ENCODE measurements around the gene RNF6.

RNF6 gene

GRCh38 chr13:26221721-26222519, at the start of gene RNF6:
Gene RNF6, minus strand, starts transcription at chr13:26222314. Its CDS starts 2,665 bp downstream, at chr13:26219649.
- Histone ChIP-seq H3K36me3 (ENCODE audit: control insufficient read depth in 1 of 2, insufficient read depth in 2 of 2, low read length in 2 of 2) (peaks cover 11 to 27% of the 10 kb centered on the region in 2 donors), H3K9me3 (ENCODE audit: control insufficient read depth in 1 of 2, low read length in 2 of 2) (no peaks in the 10 kb centered on the region), H3K9ac (ENCODE audit: low read depth in 1 of 2, low read length in 2 of 2) (peak within 1 kb of the TSS; percentile 88 to 94), H3K4me3 (ENCODE audit: low read depth in 1 of 2, low read length in 2 of 2) (peak within 1 kb of the TSS; percentile 85 to 95), H3K4me1 (ENCODE audit: control insufficient read depth in 1 of 2, insufficient read depth in 2 of 2, low read length in 2 of 2) (peaks cover 21 to 23% of the 10 kb centered on the region in 2 donors), H3K27me3 (ENCODE audit: control insufficient read depth in 1 of 2, insufficient read depth in 2 of 2, low read length in 2 of 2) (no peaks in the 10 kb centered on the region), H3K27ac (ENCODE audit: low read depth, low read length) (peak within 1 kb of the TSS; percentile 91)

DNA sequence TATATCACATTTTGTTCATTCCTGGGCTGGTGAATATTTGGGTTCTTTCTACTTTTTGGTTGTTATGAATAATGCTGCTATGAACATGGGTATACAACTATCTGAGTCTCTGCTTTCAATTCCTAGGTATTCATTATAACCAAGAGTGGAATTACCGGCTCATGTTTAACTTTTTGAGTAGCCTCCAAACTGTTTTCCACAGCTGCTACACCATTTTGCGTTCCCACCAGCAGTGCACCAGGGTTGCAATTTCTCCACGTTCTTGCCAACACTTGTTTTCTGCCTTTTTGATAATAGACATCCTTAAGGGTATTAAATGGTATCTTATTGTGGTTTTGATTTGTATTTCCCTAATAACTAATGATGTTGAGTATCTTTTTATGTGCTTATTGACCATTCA, 48.6 kb upstream of the RNF6 start:
- Histone ChIP-seq H3K9me3 (ENCODE audit: control insufficient read depth in 1 of 2, low read length in 2 of 2) (no peaks in the 10 kb centered on the region), H3K27ac (ENCODE audit: low read depth, low read length) (no peak overlapping the region), H3K36me3 (ENCODE audit: control insufficient read depth in 1 of 2, insufficient read depth in 2 of 2, low read length in 2 of 2) (no peaks in the 10 kb centered on the region), H3K27me3 (ENCODE audit: control insufficient read depth in 1 of 2, insufficient read depth in 2 of 2, low read length in 2 of 2) (no peaks in the 10 kb centered on the region), H3K9ac (ENCODE audit: low read depth in 1 of 2, low read length in 2 of 2) (no peak overlapping the region), H3K4me3 (ENCODE audit: low read depth in 1 of 2, low read length in 2 of 2) (no peak overlapping the region), H3K4me1 (ENCODE audit: control insufficient read depth in 1 of 2, insufficient read depth in 2 of 2, low read length in 2 of 2) (no peaks in the 10 kb centered on the region)

GRCh38 chr13:26266311-26266710, 44.2 kb upstream of the RNF6 start:
- Histone ChIP-seq H3K27ac (ENCODE audit: low read depth, low read length) (no peak overlapping the region), H3K27me3 (ENCODE audit: control insufficient read depth in 1 of 2, insufficient read depth in 2 of 2, low read length in 2 of 2) (no peaks in the 10 kb centered on the region), H3K36me3 (ENCODE audit: control insufficient read depth in 1 of 2, insufficient read depth in 2 of 2, low read length in 2 of 2) (no peaks in the 10 kb centered on the region), H3K4me1 (ENCODE audit: control insufficient read depth in 1 of 2, insufficient read depth in 2 of 2, low read length in 2 of 2) (no peaks in the 10 kb centered on the region), H3K9me3 (ENCODE audit: control insufficient read depth in 1 of 2, low read length in 2 of 2) (no peaks in the 10 kb centered on the region), H3K4me3 (ENCODE audit: low read depth in 1 of 2, low read length in 2 of 2) (no peak overlapping the region), H3K9ac (ENCODE audit: low read depth in 1 of 2, low read length in 2 of 2) (no peak overlapping the region)

DNA sequence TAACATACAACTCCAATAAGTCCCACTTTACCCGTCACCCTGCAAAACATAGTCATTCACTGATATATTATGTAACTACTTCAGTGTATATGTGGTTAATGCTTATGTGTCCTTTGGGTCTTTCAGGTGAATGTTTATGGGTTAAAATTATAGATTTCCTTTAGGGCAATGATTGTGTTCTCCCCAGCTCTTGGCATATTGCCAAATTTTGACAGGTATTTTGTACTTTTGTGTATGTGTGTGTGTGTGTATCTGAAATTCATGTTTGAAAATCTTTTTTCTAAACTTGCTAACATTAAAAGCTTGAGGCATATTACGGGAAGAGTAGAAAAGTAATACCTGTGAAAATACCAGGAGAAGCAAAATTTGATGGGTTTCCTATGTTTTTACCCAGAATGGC, 40.0 kb upstream of the RNF6 start:
- H3K27me3 ChIP-seq (ENCODE audit: control insufficient read depth in 1 of 2, insufficient read depth in 2 of 2, low read length in 2 of 2): no peaks in the 10 kb centered on the region
- no peak overlapping the region for H3K4me3 ChIP-seq (ENCODE audit: low read depth in 1 of 2, low read length in 2 of 2)
- no peaks in the 10 kb centered on the region for H3K36me3 ChIP-seq (ENCODE audit: control insufficient read depth in 1 of 2, insufficient read depth in 2 of 2, low read length in 2 of 2)
- no peaks in the 10 kb centered on the region for H3K9me3 ChIP-seq (ENCODE audit: control insufficient read depth in 1 of 2, low read length in 2 of 2)
- H3K27ac ChIP-seq (ENCODE audit: low read depth, low read length): no peak overlapping the region
- no peak overlapping the region for H3K9ac ChIP-seq (ENCODE audit: low read depth in 1 of 2, low read length in 2 of 2)
- no peaks in the 10 kb centered on the region for H3K4me1 ChIP-seq (ENCODE audit: control insufficient read depth in 1 of 2, insufficient read depth in 2 of 2, low read length in 2 of 2)

DNA sequence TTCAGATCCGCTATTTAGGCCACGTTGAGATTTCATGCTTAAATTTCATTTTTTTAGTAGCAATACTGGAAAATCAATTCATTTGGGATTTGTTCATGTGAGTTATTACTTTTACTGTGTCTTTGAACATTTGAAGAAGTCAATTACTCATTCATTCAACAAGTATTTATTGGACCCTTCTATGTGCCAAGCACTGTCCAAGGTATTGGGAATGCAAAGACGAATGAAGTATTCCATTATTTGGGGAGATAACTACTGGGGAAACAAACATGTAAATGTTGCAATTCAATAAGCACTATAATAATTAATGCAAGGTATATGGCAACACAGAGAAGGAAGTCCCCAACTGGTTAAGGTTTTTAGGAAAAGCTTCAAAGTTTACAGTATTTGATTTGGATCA, 37.5 kb upstream of the RNF6 start:
- Histone ChIP-seq H3K27ac (ENCODE audit: low read depth, low read length) (no peak overlapping the region), H3K36me3 (ENCODE audit: control insufficient read depth in 1 of 2, insufficient read depth in 2 of 2, low read length in 2 of 2) (no peaks in the 10 kb centered on the region), H3K9me3 (ENCODE audit: control insufficient read depth in 1 of 2, low read length in 2 of 2) (no peaks in the 10 kb centered on the region), H3K4me3 (ENCODE audit: low read depth in 1 of 2, low read length in 2 of 2) (no peak overlapping the region), H3K4me1 (ENCODE audit: control insufficient read depth in 1 of 2, insufficient read depth in 2 of 2, low read length in 2 of 2) (peaks cover 10 to 12% of the 10 kb centered on the region in 2 donors), H3K27me3 (ENCODE audit: control insufficient read depth in 1 of 2, insufficient read depth in 2 of 2, low read length in 2 of 2) (no peaks in the 10 kb centered on the region), H3K9ac (ENCODE audit: low read depth in 1 of 2, low read length in 2 of 2) (no peak overlapping the region)

DNA sequence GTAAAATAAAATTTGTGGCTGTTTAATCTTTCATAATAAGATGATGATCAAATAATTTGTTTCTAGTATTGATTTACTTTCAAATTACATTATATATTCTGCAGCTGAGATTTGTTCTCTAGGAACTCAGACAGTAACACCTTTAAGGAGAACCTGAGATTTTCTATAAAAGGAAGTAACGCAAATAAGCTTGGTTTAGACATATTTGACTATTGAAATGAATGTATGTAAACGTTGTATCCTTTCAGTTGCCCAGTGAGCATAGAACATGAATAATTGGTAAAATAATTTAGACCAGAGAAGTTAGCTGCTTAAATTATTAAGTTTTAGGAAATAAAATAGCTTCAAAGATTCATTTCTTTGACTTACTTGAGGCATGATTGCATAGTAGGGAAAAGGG, 34.9 kb upstream of the RNF6 start:
- Histone ChIP-seq H3K36me3 (ENCODE audit: control insufficient read depth in 1 of 2, insufficient read depth in 2 of 2, low read length in 2 of 2) (no peaks in the 10 kb centered on the region), H3K4me3 (ENCODE audit: low read depth in 1 of 2, low read length in 2 of 2) (no peak overlapping the region), H3K9ac (ENCODE audit: low read depth in 1 of 2, low read length in 2 of 2) (no peak overlapping the region), H3K27ac (ENCODE audit: low read depth, low read length) (no peak overlapping the region), H3K4me1 (ENCODE audit: control insufficient read depth in 1 of 2, insufficient read depth in 2 of 2, low read length in 2 of 2) (peaks cover 10 to 12% of the 10 kb centered on the region in 2 donors), H3K9me3 (ENCODE audit: control insufficient read depth in 1 of 2, low read length in 2 of 2) (no peaks in the 10 kb centered on the region), H3K27me3 (ENCODE audit: control insufficient read depth in 1 of 2, insufficient read depth in 2 of 2, low read length in 2 of 2) (no peaks in the 10 kb centered on the region)

- Histone ChIP-seq H3K36me3 (ENCODE audit: control insufficient read depth in 1 of 2, insufficient read depth in 2 of 2, low read length in 2 of 2) (no peaks in the 10 kb centered on the region), H3K27ac (ENCODE audit: low read depth, low read length) (no peak overlapping the region)
Measured at GRCh38 chr13:26255691-26256277, 33.7 kb upstream of the RNF6 start.

GRCh38 chr13:26255115-26255514, 33.0 kb upstream of the RNF6 start:
- H3K9me3 ChIP-seq (ENCODE audit: control insufficient read depth in 1 of 2, low read length in 2 of 2): no peaks in the 10 kb centered on the region
- no peaks in the 10 kb centered on the region for H3K27me3 ChIP-seq (ENCODE audit: control insufficient read depth in 1 of 2, insufficient read depth in 2 of 2, low read length in 2 of 2)
- peaks cover 10 to 12% of the 10 kb centered on the region in 2 donors for H3K4me1 ChIP-seq (ENCODE audit: control insufficient read depth in 1 of 2, insufficient read depth in 2 of 2, low read length in 2 of 2)
- H3K36me3 ChIP-seq (ENCODE audit: control insufficient read depth in 1 of 2, insufficient read depth in 2 of 2, low read length in 2 of 2): no peaks in the 10 kb centered on the region
- peak overlapping the region; percentile 89 to 93 for H3K4me3 ChIP-seq (ENCODE audit: low read depth in 1 of 2, low read length in 2 of 2)
- H3K9ac ChIP-seq (ENCODE audit: low read depth in 1 of 2, low read length in 2 of 2): peak overlapping the region; percentile 76 to 77
- H3K27ac ChIP-seq (ENCODE audit: low read depth, low read length): no peak overlapping the region

More at GRCh38 chr13:26255691-26256277, 33.7 kb upstream of the RNF6 start:
- peak overlapping the region in 1 of 2 donors; percentile 76 for H3K9ac ChIP-seq (ENCODE audit: low read depth in 1 of 2, low read length in 2 of 2)
- no peaks in the 10 kb centered on the region for H3K9me3 ChIP-seq (ENCODE audit: control insufficient read depth in 1 of 2, low read length in 2 of 2)
- H3K27me3 ChIP-seq (ENCODE audit: control insufficient read depth in 1 of 2, insufficient read depth in 2 of 2, low read length in 2 of 2): no peaks in the 10 kb centered on the region
- H3K4me3 ChIP-seq (ENCODE audit: low read depth in 1 of 2, low read length in 2 of 2): peak overlapping the region; percentile 89 to 93
- peaks cover 10 to 12% of the 10 kb centered on the region in 2 donors for H3K4me1 ChIP-seq (ENCODE audit: control insufficient read depth in 1 of 2, insufficient read depth in 2 of 2, low read length in 2 of 2)

DNA sequence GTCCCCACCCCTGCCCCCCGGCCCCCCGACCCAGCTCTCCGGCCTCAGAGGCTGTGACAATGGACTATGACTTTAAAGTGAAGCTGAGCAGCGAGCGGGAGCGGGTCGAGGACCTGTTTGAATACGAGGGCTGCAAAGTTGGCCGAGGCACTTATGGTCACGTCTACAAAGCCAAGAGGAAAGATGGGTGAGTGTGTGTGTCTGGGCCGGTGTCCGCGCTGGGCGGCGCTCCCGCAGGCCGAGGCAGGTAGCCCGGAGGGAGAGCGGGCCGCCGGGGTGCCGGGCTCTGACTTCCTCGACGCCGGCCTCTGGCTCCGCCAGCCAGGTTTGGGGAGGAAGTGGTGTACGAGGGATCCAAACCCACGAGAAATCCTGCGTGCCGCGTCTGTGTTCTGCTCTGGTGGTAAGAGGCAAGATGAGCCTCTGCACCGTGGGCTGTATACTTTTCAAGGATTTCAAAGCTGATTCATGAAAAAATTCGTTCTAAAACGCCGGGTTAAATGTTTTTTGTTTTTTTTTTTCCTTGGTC, 32.5 kb upstream of the RNF6 start:
- peak overlapping the region; percentile 76 to 77 for H3K9ac ChIP-seq (ENCODE audit: low read depth in 1 of 2, low read length in 2 of 2)
- no peaks in the 10 kb centered on the region for H3K27me3 ChIP-seq (ENCODE audit: control insufficient read depth in 1 of 2, insufficient read depth in 2 of 2, low read length in 2 of 2)

More for the DNA sequence above, 32.5 kb upstream of the RNF6 start:
- Histone ChIP-seq H3K9me3 (ENCODE audit: control insufficient read depth in 1 of 2, low read length in 2 of 2) (no peaks in the 10 kb centered on the region), H3K4me3 (ENCODE audit: low read depth in 1 of 2, low read length in 2 of 2) (peak overlapping the region; percentile 89 to 93), H3K36me3 (ENCODE audit: control insufficient read depth in 1 of 2, insufficient read depth in 2 of 2, low read length in 2 of 2) (no peaks in the 10 kb centered on the region), H3K27ac (ENCODE audit: low read depth, low read length) (peak overlapping the region; percentile 94), H3K4me1 (ENCODE audit: control insufficient read depth in 1 of 2, insufficient read depth in 2 of 2, low read length in 2 of 2) (peaks cover 10 to 12% of the 10 kb centered on the region in 2 donors)
